ENCODE data around the gene TRIM40. TPM values are rescaled to one million over a fixed set of nuclear protein-coding genes. Genes with fewer than 3 reads are reported as not detected.

The TRIM40 gene
- total and polyA plus RNA-seq, 2 of the 13 experiments (the other 11 are each of a cell fraction or from before 2014, with no cell fraction given), result 0.58 TPM; not detected in 1

DNA sequence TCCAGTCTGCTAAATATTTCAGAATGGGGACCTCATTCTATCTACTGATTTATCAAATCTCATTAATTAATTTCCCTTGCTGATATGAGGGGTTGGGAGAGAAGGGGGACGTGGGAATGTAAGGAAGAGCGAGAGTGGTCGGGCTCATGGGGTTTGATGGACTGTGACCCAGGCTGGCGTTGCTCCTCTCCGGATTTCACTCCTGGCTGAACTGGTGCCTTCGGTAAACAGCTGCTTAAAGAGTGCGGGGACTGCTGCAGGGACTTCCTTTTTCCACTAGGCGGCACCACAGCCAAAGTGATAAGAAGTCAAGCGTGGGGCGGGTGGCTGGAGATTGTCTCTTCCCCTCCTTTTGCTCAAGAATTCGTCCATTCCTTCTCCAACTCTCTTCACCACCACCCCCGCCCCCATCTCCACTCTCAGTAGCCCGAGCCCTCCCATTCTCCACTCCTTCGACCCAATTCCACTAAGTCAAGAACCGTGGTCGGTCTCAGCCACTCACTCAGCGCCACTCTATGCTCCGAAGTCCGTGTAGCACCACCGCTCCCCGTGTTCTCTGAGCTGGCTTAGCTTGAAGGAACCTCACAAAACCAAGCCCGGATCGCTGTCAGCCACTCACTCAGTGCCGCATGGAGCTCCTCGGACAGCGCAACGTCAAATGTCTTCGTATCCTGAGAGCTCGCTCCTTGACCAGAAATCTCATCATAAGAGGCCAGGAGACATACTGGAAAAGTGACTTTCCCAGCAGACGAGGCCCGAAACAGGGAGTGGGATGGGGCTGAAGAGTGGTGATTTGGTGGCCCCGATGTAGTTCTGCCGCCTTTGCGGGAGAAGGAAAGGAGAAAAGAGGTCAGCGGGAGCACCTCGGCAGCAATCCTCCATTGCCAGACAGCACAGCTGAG lies 32.7 kb upstream of the TRIM40 start (continued):
- TF ChIP-seq, protein P1, sequence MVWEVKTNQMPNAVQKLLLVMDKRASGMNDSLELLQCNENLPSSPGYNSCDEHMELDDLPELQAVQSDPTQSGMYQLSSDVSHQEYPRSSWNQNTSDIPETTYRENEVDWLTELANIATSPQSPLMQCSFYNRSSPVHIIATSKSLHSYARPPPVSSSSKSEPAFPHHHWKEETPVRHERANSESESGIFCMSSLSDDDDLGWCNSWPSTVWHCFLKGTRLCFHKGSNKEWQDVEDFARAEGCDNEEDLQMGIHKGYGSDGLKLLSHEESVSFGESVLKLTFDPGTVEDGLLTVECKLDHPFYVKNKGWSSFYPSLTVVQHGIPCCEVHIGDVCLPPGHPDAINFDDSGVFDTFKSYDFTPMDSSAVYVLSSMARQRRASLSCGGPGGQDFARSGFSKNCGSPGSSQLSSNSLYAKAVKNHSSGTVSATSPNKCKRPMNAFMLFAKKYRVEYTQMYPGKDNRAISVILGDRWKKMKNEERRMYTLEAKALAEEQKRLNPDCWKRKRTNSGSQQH (CRISPR knock-in tag; IDR thresholded peaks at IDR 0.05; ENCODE audit: low read depth), result no peak
- TF ChIP-seq CBX2 (IDR thresholded peaks at IDR 0.05; ENCODE audit: low read depth, low read length), result no peak
- TF ChIP-seq CBX2 (CRISPR knock-in tag; IDR thresholded peaks at IDR 0.05; ENCODE audit: low read depth), result 0 out of 2 replicates have a peak, but pooled peaks have one; percentile 38
- no peak for TF ChIP-seq ZSCAN25 (CRISPR knock-in tag; IDR thresholded peaks at IDR 0.05)
- peak; percentile 36; the same call in 1 of the 2 replicates for TF ChIP-seq ZFP37 (CRISPR knock-in tag; IDR thresholded peaks at IDR 0.05; ENCODE audit: borderline replicate concordance)
- no peak for TF ChIP-seq TGIF2 (CRISPR knock-in tag; IDR thresholded peaks at IDR 0.05)
- TF ChIP-seq SOX13 (IDR thresholded peaks at IDR 0.05), result no peak
- no peak for TF ChIP-seq SOX13 (CRISPR knock-in tag; conservative IDR thresholded peaks at IDR 0.05 in 1 of 2, IDR thresholded peaks at IDR 0.05 in 1 of 2)
- no peak for TF ChIP-seq TAF1 (CRISPR knock-in tag; IDR thresholded peaks at IDR 0.05)
- TF ChIP-seq, protein P2, sequence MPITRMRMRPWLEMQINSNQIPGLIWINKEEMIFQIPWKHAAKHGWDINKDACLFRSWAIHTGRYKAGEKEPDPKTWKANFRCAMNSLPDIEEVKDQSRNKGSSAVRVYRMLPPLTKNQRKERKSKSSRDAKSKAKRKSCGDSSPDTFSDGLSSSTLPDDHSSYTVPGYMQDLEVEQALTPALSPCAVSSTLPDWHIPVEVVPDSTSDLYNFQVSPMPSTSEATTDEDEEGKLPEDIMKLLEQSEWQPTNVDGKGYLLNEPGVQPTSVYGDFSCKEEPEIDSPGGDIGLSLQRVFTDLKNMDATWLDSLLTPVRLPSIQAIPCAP (CRISPR knock-in tag; IDR thresholded peaks at IDR 0.05; ENCODE audit: low read depth), result no peak
- no peak for TF ChIP-seq ZNF850 (CRISPR knock-in tag; conservative IDR thresholded peaks at IDR 0.05)
- TF ChIP-seq, protein P3, sequence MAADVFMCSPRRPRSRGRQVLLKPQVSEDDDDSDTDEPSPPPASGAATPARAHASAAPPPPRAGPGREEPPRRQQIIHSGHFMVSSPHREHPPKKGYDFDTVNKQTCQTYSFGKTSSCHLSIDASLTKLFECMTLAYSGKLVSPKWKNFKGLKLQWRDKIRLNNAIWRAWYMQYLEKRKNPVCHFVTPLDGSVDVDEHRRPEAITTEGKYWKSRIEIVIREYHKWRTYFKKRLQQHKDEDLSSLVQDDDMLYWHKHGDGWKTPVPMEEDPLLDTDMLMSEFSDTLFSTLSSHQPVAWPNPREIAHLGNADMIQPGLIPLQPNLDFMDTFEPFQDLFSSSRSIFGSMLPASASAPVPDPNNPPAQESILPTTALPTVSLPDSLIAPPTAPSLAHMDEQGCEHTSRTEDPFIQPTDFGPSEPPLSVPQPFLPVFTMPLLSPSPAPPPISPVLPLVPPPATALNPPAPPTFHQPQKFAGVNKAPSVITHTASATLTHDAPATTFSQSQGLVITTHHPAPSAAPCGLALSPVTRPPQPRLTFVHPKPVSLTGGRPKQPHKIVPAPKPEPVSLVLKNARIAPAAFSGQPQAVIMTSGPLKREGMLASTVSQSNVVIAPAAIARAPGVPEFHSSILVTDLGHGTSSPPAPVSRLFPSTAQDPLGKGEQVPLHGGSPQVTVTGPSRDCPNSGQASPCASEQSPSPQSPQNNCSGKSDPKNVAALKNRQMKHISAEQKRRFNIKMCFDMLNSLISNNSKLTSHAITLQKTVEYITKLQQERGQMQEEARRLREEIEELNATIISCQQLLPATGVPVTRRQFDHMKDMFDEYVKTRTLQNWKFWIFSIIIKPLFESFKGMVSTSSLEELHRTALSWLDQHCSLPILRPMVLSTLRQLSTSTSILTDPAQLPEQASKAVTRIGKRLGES (CRISPR knock-in tag; IDR thresholded peaks at IDR 0.05; ENCODE audit: borderline replicate concordance), result no peak
- peak; percentile 57; the same call in 1 of the 2 replicates for TF ChIP-seq MIER3 (CRISPR knock-in tag; IDR thresholded peaks at IDR 0.05; ENCODE audit: borderline replicate concordance)
- TF ChIP-seq ZNF557 (CRISPR knock-in tag; IDR thresholded peaks at IDR 0.05), result no peak
- no peak for TF ChIP-seq ZNF101 (CRISPR knock-in tag; IDR thresholded peaks at IDR 0.05; ENCODE audit: borderline replicate concordance, low read depth)
- TF ChIP-seq, protein P4, sequence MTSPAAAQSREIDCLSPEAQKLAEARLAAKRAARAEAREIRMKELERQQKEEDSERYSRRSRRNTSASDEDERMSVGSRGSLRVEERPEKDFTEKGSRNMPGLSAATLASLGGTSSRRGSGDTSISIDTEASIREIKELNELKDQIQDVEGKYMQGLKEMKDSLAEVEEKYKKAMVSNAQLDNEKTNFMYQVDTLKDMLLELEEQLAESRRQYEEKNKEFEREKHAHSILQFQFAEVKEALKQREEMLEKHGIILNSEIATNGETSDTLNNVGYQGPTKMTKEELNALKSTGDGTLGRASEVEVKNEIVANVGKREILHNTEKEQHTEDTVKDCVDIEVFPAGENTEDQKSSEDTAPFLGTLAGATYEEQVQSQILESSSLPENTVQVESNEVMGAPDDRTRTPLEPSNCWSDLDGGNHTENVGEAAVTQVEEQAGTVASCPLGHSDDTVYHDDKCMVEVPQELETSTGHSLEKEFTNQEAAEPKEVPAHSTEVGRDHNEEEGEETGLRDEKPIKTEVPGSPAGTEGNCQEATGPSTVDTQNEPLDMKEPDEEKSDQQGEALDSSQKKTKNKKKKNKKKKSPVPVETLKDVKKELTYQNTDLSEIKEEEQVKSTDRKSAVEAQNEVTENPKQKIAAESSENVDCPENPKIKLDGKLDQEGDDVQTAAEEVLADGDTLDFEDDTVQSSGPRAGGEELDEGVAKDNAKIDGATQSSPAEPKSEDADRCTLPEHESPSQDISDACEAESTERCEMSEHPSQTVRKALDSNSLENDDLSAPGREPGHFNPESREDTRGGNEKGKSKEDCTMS (CRISPR knock-in tag; conservative IDR thresholded peaks at IDR 0.05), result no peak
- no peak for TF ChIP-seq CBFB (CRISPR knock-in tag; IDR thresholded peaks at IDR 0.05)
- peak; percentile 72; the same call in 1 of the 2 replicates for TF ChIP-seq SALL1 (CRISPR knock-in tag; IDR thresholded peaks at IDR 0.05)
- TF ChIP-seq, protein P5, sequence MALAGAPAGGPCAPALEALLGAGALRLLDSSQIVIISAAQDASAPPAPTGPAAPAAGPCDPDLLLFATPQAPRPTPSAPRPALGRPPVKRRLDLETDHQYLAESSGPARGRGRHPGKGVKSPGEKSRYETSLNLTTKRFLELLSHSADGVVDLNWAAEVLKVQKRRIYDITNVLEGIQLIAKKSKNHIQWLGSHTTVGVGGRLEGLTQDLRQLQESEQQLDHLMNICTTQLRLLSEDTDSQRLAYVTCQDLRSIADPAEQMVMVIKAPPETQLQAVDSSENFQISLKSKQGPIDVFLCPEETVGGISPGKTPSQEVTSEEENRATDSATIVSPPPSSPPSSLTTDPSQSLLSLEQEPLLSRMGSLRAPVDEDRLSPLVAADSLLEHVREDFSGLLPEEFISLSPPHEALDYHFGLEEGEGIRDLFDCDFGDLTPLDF (CRISPR knock-in tag; IDR thresholded peaks at IDR 0.05), result no peak
- no peak for TF ChIP-seq NFE2 (CRISPR knock-in tag; IDR thresholded peaks at IDR 0.05)
- TF ChIP-seq GATAD2A (CRISPR knock-in tag; IDR thresholded peaks at IDR 0.05), result peak; percentile 77; the same call in 1 of the 2 replicates

Measured in HepG2 (cell line).